ENCODE measurements around the gene UCP3.

DNA sequence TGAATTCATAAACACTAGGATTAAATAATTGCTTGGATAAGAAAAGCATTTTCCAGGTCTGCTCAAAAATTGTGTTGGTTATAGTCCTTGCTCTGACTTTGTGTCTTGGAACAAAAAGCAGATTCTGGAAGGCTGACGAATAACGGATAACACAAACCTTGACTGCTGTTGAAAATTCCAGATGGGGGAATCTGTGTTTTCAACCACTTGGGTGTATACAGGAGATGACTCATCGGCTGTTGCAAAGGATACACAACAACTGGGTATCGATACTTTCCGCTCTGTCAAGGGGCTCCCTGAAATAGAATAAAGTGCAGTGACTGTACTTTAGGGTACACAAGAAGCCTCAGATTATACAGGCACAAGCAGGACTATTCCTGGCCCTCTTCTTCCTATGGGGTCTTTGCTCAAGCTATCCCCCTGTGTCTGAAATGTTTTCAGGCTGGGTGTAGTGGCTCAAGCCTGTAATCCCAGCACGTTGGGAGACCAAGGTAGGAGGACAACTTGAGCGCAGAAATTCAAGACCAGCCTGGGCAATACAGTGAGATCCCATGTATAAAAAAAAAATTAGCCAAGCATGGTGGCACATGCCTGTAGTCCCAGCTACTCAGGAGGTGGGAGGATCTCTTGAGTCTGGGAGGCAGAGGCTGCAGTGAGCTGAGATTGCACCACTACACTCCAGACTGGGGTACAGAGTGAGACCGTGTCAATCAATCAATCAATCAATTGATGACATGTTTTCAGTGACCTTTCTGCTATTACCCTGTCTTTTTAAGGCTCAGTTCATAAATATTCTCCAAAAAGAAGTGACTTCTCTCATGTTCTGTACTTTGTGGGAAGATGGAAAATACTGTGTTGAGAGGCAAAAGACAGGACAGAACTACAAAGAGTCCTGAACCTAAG is 48.6 kb upstream of the UCP3 start:
- TF ChIP-seq ZNF274 (IDR thresholded peaks at IDR 0.05; ENCODE audit: insufficient read depth, insufficient read length) (no peak), SP1 (IDR thresholded peaks at IDR 0.05; ENCODE audit: low read depth, low read length) (no peak), CHD2 (IDR thresholded peaks at IDR 0.05; ENCODE audit: borderline replicate concordance, low read depth, low read length) (no peak)

Measured in GM12878 (cell line).